GM21528 (cell line): Measurements from ENCODE around the gene TCEAL5.
"Not testable (repeated sequence)": the region's sequence is repeated elsewhere in the genome, so short reads cannot be mapped to it uniquely, and the experiment has no call there.

Experiments
- ATAC-seq: cut with Tn5 transposase; IDR thresholded peaks from one replicate; pipeline ENCODE4 v1.9.1; 2021; ENCODE audit warnings: mild to moderate bottlenecking, moderate library complexity; ENCODE audit not compliant: unreplicated experiment, low FRiP score

The TCEAL5 gene

GRCh38 chrX:103276581-103277002, at the start of gene TCEAL5:
TSS of gene TCEAL5 (minus strand) at chrX:103276750. CDS start at chrX:103274563, 2,187 bp downstream.
- ATAC-seq: no peak

DNA sequence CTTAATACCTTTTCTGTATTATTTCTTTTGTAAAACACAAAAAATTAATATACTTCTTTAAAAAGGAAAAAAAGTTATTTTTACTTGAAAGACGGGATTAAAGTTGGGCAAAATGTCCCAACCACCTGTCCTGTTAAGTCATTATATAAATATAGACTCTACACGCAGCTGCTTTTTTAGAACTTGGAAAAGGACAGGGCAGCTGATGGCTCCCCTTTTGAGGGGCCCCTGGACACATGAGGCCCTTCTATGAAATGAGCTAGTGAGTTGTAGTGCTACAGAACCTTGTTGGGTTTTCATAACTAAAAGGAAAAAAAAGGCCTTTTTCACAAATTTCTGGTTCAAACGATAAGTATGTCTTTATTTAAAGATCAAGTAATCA, 34.8 kb upstream of the TCEAL5 start:
- ATAC-seq: no peak

GRCh38 chrX:103310555-103311398, 34.2 kb upstream of the TCEAL5 start, which contains the start of gene BEX2:
TSS of gene BEX2 (minus strand) at chrX:103310990. CDS start at chrX:103309976, 1,014 bp downstream.
- ATAC-seq: peak; percentile 94

DNA sequence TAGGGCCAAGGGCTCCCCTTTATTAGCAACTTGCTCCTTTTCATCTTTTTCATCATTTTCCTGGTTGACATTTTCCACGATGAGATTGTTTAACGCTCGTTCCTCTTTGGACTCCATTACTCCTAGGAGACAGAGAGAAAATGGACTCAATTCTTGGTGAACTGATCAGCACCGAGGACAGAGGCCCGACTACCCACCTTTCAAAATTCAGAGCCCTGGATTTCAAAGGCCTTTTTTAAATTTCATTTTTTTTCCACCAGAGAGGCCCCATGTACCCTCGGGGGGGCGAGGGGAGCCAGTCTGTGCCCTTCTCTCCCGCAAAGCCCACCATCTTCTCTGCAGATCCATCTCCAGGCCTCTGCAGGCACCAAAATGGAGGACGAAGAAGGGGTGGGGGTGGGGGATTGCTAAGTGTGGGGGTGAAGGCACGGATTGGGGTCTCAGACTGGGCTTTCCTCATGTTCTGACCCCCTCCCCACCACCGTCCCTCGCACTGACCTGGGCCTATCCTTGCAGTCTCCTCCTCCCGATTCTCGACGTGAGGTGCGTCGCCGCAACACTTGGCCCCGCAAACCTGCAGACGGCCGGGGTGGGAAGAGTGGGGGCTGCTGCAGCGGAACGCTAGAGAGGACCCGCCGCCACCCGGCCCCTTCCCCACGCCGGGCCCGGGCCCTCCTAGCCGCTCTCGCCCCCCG, 33.5 kb upstream of the TCEAL5 start:
- no peak for ATAC-seq

DNA sequence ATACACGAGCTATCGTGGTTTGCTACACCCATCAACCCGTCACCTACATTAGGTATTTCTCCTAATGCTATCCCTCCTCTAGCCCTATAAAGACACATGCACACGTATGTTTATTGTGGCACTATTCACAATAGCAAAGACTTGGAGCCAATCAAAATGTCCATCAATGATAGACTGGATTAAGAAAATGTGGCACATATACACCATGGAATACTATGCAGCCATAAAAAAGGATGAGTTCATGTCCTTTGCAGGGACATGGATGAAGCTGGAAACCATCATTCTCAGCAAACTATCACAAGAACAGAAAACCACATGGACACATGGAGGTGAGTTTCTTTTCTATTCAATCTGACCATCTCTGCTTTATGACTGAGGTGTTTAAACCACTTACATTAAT, 29.1 kb upstream of the TCEAL5 start:
- ATAC-seq: not testable (repeated sequence)

GRCh38 chrX:103304705-103305104, 28.2 kb upstream of the TCEAL5 start:
- ATAC-seq: no peak

DNA sequence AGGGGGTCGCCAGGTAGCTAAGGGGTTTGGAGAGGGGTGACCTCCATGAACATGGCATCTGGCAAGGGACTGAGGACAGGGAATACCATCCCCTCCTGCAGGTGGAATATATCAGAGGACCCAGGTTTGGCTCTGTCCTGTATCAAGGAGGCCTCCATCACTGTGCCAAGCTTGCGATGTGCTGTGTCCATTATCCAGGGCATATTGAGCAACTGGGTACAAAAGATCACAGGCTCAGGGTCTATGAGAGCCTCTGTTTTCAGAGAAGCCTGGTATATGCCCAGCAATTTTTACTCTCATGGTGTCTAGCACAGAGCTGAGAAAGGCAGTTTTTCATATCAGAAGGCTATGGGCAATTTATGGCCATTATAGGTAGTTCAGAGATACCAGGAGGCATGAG, 16.6 kb upstream of the TCEAL5 start:
- no peak for ATAC-seq

DNA sequence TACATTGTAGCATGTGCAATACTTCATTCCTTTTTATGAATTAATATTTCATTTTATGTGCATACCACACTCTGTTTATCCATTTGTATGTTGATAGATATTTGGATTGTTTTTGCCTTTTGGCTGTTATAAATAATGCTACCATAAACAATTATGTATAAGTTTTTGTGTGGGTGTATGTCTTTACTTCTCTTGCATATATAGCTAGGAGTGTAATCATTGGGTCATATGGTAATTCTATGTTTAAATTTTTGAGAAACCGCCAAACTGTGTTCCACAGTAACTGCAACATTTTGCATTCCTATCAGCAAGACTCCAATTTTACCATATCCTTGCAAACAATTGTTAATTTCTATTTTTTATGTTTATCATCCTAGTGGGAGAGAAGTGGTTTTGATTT, 3.1 kb upstream of the TCEAL5 start:
- no peak for ATAC-seq

- ATAC-seq: no peak
These were observed 493 bp downstream of the TCEAL5 start for GRCh38 chrX:103275947-103276567.

- ATAC-seq: no peak
These were observed 2.3 kb downstream of the TCEAL5 start for GRCh38 chrX:103274284-103274683.

- ATAC-seq: no peak
These were observed 18.3 kb downstream of the TCEAL5 start for GRCh38 chrX:103258275-103258674.

- ATAC-seq: no peak
These were observed 19.9 kb downstream of the TCEAL5 start for GRCh38 chrX:103256651-103257050.

DNA sequence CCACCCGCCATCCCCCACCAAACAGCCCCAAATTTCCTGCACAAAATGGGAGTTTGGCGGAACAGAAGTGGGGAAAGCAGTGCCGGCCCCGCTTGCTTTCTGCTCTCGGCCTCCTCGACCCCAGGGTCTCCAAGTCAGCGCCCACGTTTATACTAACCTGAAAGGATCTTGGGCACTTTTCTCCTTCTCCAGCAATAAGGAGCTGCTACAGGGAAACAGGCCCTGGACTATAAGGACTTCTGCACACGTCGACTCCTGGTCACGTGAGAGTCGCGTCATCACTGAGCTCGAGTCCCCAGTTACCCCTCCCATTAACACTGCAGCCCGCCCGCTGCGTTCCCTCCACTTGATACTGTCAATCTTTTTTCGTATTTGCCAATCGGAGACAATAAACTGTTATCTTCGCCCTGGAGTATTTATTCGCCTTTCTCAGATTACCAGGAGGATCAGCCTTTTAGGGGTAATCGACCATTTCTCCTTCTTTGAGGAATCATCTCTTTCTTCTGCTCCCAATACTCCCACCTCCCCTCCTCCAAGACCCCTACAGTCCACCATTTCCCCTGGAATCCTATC, 21.5 kb downstream of the TCEAL5 start, which contains the start of gene TCEAL8:
TCEAL8 (minus strand) TSS at position 235 of the 573 bp plus-strand sequence. CDS start 1,176 bp downstream, outside the sequence.
- ATAC-seq: peak; percentile 88

DNA sequence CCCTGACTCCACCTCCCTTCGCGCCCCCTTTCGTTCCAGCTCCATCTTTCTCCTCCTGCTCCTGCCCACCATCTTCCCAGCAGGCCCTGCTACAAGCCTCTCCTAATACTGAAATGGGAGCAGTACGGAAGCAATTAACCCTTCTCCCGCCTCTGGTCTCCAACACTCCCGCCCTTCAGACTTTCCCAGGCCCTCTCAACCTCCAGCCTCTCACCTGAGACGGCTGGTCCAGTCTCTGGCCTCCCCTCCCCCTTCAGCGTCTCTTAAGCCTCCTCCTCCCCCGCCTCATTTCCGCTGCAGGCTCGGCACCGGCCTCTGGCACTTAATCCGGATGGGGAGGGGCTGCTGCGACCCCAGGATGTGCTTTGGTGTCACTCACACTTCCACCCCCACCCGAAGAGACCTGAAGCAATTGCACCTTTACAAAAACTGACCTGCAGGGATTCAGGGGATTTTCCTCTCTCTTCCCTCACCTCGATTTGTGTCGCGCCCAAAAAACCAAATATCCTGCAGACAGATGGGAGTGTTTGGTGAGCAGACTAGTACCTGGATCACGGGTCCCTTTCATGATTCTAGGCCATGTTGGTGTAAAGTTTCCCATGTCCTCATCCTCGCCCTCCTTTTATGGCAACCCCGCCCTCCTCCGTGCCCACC, 22.3 kb downstream of the TCEAL5 start:
- peak; percentile 81 for ATAC-seq

- ATAC-seq: no peak
These were observed 22.9 kb downstream of the TCEAL5 start for GRCh38 chrX:103253608-103254007.

DNA sequence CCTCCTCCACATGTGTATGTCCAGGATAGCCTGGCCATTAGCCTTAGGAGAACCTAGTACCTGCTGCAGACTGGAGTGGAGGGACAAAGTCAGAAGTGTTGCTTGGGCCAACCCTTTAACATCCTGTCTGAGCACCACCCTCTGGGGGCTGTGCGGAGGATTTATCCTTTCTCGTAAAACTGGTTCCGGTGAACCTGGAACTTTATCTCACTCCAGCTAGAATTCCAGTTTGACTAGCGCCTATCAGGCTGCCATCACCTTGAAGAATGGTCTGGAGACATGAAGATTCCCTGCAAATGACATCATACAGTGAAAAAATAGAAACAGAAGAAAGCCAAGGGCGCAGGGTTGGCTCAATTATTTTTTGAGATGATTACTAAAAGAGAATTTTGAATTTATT, 25.6 kb downstream of the TCEAL5 start:
- no peak for ATAC-seq

- no peak for ATAC-seq
These were observed 26.7 kb downstream of the TCEAL5 start for GRCh38 chrX:103249805-103250204.

GRCh38 chrX:103248553-103248952, 28.0 kb downstream of the TCEAL5 start:
- ATAC-seq: no peak

DNA sequence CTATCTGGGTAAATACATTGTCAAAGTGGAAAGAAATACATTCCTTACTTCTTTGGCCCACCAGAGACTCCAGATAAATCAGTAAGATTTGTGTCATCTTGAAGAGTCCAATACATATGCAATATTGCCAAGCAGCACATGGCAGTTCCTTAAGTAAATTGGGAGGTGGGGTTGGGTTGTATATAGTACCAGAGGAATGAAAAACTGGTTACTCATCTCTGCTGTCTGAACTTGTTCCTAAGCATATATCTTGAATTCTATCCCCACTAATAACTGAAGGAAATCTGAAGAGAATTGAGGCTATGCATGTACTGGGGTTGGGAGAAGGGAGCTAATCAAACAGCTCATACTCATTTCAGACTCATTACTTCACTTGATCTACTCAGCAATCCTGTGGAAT, 36.4 kb downstream of the TCEAL5 start:
- ATAC-seq: no peak

DNA sequence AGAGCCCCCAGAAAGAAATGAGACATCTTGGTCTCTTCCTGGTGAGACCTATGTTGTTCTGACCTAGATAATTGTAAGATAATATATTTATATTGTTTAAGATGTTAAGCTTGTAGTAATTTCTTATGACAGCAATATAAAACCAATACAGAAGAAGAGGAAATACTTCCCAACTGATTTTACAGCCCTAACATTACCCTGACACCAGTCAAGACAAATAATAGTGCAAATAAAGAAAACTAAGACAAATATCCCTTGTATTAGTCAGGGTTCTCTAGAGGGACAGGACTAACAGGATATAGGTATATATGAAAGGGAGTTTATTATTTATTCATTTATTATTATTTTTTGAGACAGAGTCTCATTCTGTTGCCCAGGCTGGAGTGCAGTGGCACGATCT, 40.3 kb downstream of the TCEAL5 start:
- no peak for ATAC-seq
